ENCODE results near the gene AQP1. TPM values are rescaled to one million over a fixed set of nuclear protein-coding genes. Genes with fewer than 3 reads are reported as not detected.

The AQP1 gene
- total RNA-seq, 1 experiment from 2014 or later = 0.15 TPM

DNA sequence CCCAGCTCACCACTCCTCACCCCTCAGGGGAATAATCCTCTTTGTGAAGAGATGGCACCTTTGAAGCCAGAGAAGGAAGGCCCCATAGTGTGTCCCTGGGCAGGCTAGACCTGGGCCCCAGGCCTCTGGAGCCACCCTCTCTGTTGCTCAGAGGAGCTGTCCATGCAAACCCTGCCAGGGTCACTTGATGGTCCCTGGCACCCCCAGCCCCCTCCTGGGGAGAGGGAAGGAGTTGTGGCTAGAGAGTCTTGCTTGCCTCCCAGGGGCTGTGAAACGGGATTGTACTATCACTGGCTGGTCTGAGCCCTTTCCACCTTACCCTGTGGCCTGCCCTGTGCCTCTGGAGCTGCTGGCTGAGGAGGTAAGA is 57.9 kb downstream of the AQP1 start:
- no peaks in the 10 kb centered on the region; the same call in 1 of the 2 replicates for H3K4me1 ChIP-seq (ENCODE audit: insufficient read depth, low read length)
- H2AK5ac ChIP-seq (ENCODE audit: insufficient read length, low read length) = no peak overlapping the region
- TF ChIP-seq, protein P1, sequence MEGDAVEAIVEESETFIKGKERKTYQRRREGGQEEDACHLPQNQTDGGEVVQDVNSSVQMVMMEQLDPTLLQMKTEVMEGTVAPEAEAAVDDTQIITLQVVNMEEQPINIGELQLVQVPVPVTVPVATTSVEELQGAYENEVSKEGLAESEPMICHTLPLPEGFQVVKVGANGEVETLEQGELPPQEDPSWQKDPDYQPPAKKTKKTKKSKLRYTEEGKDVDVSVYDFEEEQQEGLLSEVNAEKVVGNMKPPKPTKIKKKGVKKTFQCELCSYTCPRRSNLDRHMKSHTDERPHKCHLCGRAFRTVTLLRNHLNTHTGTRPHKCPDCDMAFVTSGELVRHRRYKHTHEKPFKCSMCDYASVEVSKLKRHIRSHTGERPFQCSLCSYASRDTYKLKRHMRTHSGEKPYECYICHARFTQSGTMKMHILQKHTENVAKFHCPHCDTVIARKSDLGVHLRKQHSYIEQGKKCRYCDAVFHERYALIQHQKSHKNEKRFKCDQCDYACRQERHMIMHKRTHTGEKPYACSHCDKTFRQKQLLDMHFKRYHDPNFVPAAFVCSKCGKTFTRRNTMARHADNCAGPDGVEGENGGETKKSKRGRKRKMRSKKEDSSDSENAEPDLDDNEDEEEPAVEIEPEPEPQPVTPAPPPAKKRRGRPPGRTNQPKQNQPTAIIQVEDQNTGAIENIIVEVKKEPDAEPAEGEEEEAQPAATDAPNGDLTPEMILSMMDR (conservative IDR thresholded peaks at IDR 0.05) = no peak
- H3K27me3 ChIP-seq (ENCODE audit: insufficient read depth, low read length) = no peaks in the 10 kb centered on the region
- Mint-ChIP-seq H3K9me3 (no peaks in the 10 kb centered on the region), H3K4me3 (no peak overlapping the region), H3K4me1 (peaks cover 12 to 24% of the 10 kb centered on the region in 2 experiments), H3K27ac (no peak overlapping the region), H3K36me3 (ENCODE audit: insufficient read depth in 1 of 3, low read depth in 3 of 3) (no peaks in the 10 kb centered on the region), H3K27me3 (ENCODE audit: low read depth) (peaks cover 43% of the 10 kb centered on the region)
- H3K9me3 ChIP-seq (ENCODE audit: control insufficient read depth, low read depth, low read length) = no peaks in the 10 kb centered on the region
- no peak overlapping the region for H2BK15ac ChIP-seq (ENCODE audit: low read depth, low read length)
- no peak overlapping the region for H3K14ac ChIP-seq (ENCODE audit: insufficient read depth, low read length)
- no peak overlapping the region for H3K4ac ChIP-seq (ENCODE audit: low read depth, low read length)
- no peak overlapping the region for H4K5ac ChIP-seq (ENCODE audit: insufficient read length, low read depth, low read length)
- no peak overlapping the region for H2BK20ac ChIP-seq (ENCODE audit: low read depth, low read length, poor library complexity, severe bottlenecking)
- H3K79me1 ChIP-seq (ENCODE audit: insufficient read depth, low read depth, low read length, poor library complexity, severe bottlenecking) = no peaks in the 10 kb centered on the region
- no peak overlapping the region for H3K9ac ChIP-seq (ENCODE audit: extremely low read depth, insufficient read length, low read length)
- no peak for DNase-seq
- no peak overlapping the region for H3K4me2 ChIP-seq (ENCODE audit: insufficient read depth, insufficient read length, low read length)
- no peaks in the 10 kb centered on the region for H3K23me2 ChIP-seq (ENCODE audit: insufficient read length, low read depth, low read length, poor library complexity, severe bottlenecking)
- no peaks in the 10 kb centered on the region for H4K20me1 ChIP-seq (ENCODE audit: control insufficient read depth, insufficient read depth, insufficient read length)
- H2BK12ac ChIP-seq (ENCODE audit: insufficient read length, low read depth, low read length) = no peak overlapping the region
- no peak overlapping the region for H3K18ac ChIP-seq (ENCODE audit: insufficient read length, low read depth, low read length)
- H3K79me2 ChIP-seq (ENCODE audit: insufficient read depth, low read length) = no peaks in the 10 kb centered on the region
- no peak overlapping the region for H2BK5ac ChIP-seq (ENCODE audit: insufficient read length, low read length)
- no peak overlapping the region for H3T11ph ChIP-seq (ENCODE audit: low read length)
- H2AFZ ChIP-seq (ENCODE audit: low read length) = no peak overlapping the region
- H3K27ac ChIP-seq (ENCODE audit: insufficient read length, low read depth, low read length) = no peak overlapping the region
- no peak overlapping the region for H4K91ac ChIP-seq (ENCODE audit: insufficient read length, low read depth, low read length)
- no peak overlapping the region for H2BK120ac ChIP-seq (ENCODE audit: low read depth, low read length, poor library complexity, severe bottlenecking)
- H4K8ac ChIP-seq (replicated peaks; ENCODE audit: insufficient read length, low read depth, low read length) = no peak overlapping the region
- H3K56ac ChIP-seq (ENCODE audit: insufficient read length, low read depth, low read length) = no peak overlapping the region
- no peak overlapping the region for H3K23ac ChIP-seq (ENCODE audit: insufficient read length, low read depth, low read length)
- no CpG with 5 or more reads among the region's 1 CpG for WGBS (ENCODE audit: extremely low coverage, insufficient read length, low lambda C conversion rate)

All from H9 (cell line).